ENCODE data around the gene ZNF284.

- TF ChIP-seq CTCF (IDR thresholded peaks at IDR 0.05), result peak in 2 of 3 experiments; percentile 3 to 17
- TF ChIP-seq POLR2A (IDR thresholded peaks at IDR 0.05), result no peak
Measured at GRCh38 chr19:44051650-44052402, 20.1 kb upstream of the ZNF284 start, which contains the start of gene ZNF223.
